GM19324 (cell line): ENCODE measurements around the gene OR2A2.

Experiments
- ATAC-seq: cut with Tn5 transposase; IDR thresholded peaks from one replicate; pipeline ENCODE4 v1.9.1; 2021; ENCODE audit warnings: mild to moderate bottlenecking, moderate library complexity; ENCODE audit not compliant: unreplicated experiment, low FRiP score

The OR2A2 gene

DNA sequence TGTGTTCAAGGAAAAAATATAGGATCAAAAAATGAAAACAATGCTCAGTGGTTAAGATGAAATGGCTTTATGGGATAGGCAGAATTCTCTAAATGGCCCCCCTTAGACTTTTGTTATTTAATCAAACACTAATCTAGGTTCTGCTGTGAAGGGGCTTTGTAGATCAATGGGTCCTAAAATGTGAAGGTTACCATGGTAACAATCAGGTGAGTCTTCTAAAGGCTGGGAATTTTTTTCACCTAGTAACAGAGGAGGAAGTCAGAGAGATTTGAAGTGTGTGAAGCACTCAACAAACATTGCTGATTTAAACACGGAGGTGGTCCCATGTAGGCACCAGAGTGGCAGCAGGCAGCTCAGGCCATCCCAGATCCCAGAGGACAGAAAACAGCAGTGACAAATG is 24.7 kb downstream of the OR2A2 start:
- no peak for ATAC-seq

DNA sequence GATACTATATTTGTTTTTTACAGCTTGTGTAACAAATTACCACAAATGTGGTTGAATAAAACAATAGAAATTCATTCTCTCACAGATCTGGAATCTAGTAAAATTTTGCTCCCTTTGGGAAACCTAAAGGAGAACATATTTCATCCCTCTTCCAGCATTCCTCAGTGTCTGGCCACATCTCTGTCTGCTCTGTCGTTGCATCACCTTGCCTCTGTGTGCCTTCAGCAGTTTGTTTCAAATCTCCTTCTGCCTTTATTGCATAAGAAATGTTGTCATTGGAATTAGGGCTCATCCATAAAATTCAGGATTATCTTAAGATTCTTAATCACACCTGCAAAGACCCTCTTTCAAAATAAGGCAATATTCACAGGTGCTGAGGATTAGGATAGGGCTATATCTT is 28.1 kb downstream of the OR2A2 start:
- ATAC-seq, result no peak

DNA sequence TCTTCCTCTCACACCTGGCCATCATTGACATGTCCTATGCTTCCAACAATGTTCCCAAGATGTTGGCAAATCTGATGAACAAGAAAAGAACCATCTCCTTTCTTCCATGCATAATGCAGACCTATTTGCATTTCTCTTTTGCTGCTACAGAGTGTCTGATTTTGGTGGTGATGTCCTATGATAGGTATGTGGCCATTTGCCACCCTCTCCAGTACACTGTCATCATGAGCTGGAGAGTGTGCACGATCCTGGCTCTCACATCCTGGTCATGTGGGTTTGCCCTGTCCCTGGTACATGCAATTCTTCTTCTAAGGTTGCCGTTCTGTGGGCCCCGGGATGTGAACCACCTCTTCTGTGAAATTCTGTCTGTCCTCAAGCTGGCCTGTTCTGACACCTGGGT is 32.8 kb downstream of the OR2A2 start:
- ATAC-seq, result no peak

DNA sequence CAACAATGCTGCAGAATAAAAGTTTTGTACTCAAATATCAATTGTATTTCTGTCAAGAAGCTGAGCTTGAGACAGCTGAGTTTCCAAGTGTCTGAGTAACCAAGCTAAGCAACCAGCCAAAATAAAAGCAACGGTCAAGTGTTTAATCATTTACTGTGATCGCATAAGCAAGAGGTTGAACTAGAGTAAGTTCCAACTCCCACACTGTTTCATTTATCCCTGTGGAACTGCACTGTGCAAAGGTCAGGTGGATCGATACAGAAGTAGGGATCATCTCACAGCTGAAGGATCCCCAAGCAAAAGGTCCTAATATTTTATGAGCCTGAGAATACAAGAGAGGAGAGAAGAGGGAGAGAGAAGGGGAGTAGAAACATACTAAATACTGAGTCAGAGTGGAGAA is 35.0 kb downstream of the OR2A2 start:
- ATAC-seq, result no peak

- no peak for ATAC-seq
Observed at GRCh38 chr7:144148224-144148827, 38.9 kb downstream of the OR2A2 start.

GRCh38 chr7:144158861-144159260 is 49.5 kb downstream of the OR2A2 start:
- ATAC-seq, result no peak
